ENCODE measurements around the gene LCP1.

The LCP1 gene

DNA sequence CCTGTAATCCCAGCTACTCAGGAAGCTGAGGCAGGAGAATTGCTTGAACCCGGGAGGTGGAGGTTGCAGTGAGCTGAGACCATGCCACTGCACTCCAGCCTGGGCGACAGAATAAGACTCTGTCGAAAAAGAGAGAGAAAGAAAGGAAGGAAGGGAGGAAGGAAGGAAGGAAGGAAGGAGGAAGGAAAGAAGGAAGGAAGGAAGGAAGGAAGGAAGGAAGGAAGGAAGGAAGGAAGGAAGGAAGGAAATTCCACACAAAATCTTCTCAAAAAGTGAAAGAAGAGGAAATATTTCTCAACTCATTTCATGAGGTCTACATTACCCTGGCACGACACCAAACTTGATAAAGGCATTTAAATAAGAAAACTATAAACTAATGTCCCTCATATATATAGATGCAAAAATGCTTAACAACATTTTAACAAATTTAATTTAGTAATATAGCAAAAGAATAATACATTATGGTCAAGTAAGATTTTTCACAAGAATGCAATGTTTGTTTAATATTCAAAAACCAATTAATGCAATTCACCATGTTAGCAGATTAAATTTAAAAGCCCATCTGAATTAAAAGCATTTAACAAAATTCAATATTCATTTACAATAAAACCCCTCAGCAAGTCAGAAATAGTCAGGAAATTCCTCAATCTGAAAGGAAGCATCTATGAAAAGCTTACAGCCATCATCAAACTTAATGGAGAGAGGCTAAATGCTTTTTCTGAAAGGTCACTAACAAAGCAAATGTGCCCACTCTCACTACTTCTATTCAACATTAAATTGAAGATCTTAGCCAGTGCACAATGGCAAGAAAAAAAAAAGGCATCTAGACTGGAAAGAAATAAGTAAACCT lies 65.1 kb downstream of the LCP1 start:
- TF ChIP-seq, protein P1, sequence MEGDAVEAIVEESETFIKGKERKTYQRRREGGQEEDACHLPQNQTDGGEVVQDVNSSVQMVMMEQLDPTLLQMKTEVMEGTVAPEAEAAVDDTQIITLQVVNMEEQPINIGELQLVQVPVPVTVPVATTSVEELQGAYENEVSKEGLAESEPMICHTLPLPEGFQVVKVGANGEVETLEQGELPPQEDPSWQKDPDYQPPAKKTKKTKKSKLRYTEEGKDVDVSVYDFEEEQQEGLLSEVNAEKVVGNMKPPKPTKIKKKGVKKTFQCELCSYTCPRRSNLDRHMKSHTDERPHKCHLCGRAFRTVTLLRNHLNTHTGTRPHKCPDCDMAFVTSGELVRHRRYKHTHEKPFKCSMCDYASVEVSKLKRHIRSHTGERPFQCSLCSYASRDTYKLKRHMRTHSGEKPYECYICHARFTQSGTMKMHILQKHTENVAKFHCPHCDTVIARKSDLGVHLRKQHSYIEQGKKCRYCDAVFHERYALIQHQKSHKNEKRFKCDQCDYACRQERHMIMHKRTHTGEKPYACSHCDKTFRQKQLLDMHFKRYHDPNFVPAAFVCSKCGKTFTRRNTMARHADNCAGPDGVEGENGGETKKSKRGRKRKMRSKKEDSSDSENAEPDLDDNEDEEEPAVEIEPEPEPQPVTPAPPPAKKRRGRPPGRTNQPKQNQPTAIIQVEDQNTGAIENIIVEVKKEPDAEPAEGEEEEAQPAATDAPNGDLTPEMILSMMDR (IDR thresholded peaks at IDR 0.05; ENCODE audit: poor library complexity, severe bottlenecking), result no peak
- H3K27ac ChIP-seq (ENCODE audit: poor library complexity, severe bottlenecking), result no peak overlapping the region

DNA sequence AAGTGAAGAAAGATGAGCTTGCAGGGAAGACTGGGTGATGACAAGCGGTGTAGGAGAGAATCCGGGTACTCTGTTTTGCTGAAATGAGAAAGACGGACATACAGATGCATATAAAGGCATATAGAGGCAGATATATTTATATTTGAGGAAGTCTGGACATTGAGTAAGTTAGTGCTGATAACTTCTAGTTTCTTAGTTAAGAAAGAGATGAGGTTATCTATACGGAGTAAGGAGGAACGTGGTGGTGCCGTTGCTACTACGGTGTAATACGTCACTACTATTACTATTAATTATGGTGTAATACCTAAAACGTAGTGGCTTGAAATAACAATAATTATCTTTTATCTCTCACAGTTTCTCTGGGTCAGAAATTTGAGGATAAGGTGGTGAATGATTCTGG lies 67.4 kb downstream of the LCP1 start:
- Histone ChIP-seq H3K9me3 (ENCODE audit: severe bottlenecking) (no peaks in the 10 kb centered on the region), H3K36me3 (ENCODE audit: low read depth) (no peaks in the 10 kb centered on the region), H3K4me3 (ENCODE audit: severe bottlenecking) (no peak overlapping the region), H3K4me1 (ENCODE audit: insufficient read depth, poor library complexity, severe bottlenecking) (peaks cover 7% of the 10 kb centered on the region), H3K27ac (ENCODE audit: poor library complexity, severe bottlenecking) (no peak overlapping the region), H3K27me3 (ENCODE audit: insufficient read depth, poor library complexity, severe bottlenecking) (no peaks in the 10 kb centered on the region)
- no peak for ATAC-seq (ENCODE audit: low read depth)
- TF ChIP-seq, protein P1 (IDR thresholded peaks at IDR 0.05; ENCODE audit: poor library complexity, severe bottlenecking), result no peak
- no peak for DNase-seq (ENCODE audit: low spot score)

More for the DNA sequence above, 65.1 kb downstream of the LCP1 start:
- Histone ChIP-seq H3K36me3 (ENCODE audit: low read depth) (no peaks in the 10 kb centered on the region), H3K27me3 (ENCODE audit: insufficient read depth, poor library complexity, severe bottlenecking) (no peaks in the 10 kb centered on the region), H3K4me1 (ENCODE audit: insufficient read depth, poor library complexity, severe bottlenecking) (peaks cover 16% of the 10 kb centered on the region), H3K4me3 (ENCODE audit: severe bottlenecking) (no peak overlapping the region), H3K9me3 (ENCODE audit: severe bottlenecking) (no peaks in the 10 kb centered on the region)
- ATAC-seq (ENCODE audit: low read depth) (no peak), DNase-seq (ENCODE audit: low spot score) (no peak)

DNA sequence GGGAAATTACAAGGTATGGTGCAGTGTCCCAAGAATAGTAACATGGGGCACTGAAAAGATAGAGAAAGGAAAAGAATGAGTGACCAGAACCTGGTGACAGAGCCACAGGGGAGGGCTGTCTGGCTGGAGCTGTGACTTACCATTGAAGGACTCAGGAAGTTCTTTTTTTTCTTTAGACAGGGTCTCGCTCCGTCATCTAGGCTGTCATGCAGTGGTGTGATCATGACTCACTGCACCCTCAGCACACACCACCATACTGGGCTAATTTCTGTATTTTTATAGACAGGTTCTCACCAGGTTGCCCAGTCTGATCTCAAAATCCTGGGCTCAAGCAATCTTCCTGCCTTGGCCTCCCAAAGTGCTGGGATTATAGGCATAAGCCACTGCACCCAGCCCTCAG lies 68.4 kb downstream of the LCP1 start:
- Histone ChIP-seq H3K27ac (ENCODE audit: poor library complexity, severe bottlenecking) (peak overlapping the region; percentile 13), H3K4me3 (ENCODE audit: severe bottlenecking) (no peak overlapping the region), H3K4me1 (ENCODE audit: insufficient read depth, poor library complexity, severe bottlenecking) (peaks cover 7% of the 10 kb centered on the region), H3K9me3 (ENCODE audit: severe bottlenecking) (no peaks in the 10 kb centered on the region), H3K36me3 (ENCODE audit: low read depth) (no peaks in the 10 kb centered on the region), H3K27me3 (ENCODE audit: insufficient read depth, poor library complexity, severe bottlenecking) (no peaks in the 10 kb centered on the region)
- ATAC-seq (ENCODE audit: low read depth), result peak; percentile 80
- TF ChIP-seq, protein P1 (IDR thresholded peaks at IDR 0.05; ENCODE audit: poor library complexity, severe bottlenecking), result no peak
- DNase-seq (ENCODE audit: low spot score), result no peak

DNA sequence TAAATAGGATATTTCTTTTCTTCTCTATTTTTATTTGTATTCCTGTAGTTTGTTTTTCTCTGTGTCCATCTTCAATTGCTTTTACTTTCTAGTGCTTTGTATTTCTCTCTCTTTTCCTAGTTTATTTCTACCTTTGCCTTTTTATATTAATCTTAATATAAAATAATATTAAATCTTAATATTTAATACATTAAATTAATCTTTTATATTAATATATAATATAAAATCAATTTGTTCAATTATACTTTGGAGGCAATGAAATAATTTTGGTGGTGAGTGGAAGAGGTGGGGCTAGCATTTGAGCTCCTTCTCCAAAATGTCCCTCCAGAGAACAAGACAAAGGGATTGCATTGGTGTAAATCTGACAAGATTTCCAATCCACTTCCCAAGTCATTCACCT lies 70.8 kb downstream of the LCP1 start:
- no peak overlapping the region for H3K27ac ChIP-seq (ENCODE audit: poor library complexity, severe bottlenecking)
- peaks cover 16% of the 10 kb centered on the region for H3K4me1 ChIP-seq (ENCODE audit: insufficient read depth, poor library complexity, severe bottlenecking)
- ATAC-seq (ENCODE audit: low read depth) (no peak), DNase-seq (ENCODE audit: low spot score) (no peak)
- no peak overlapping the region for H3K4me3 ChIP-seq (ENCODE audit: severe bottlenecking)
- no peaks in the 10 kb centered on the region for H3K9me3 ChIP-seq (ENCODE audit: severe bottlenecking)
- H3K36me3 ChIP-seq (ENCODE audit: low read depth), result no peaks in the 10 kb centered on the region
- TF ChIP-seq, protein P1 (IDR thresholded peaks at IDR 0.05; ENCODE audit: poor library complexity, severe bottlenecking), result no peak
- no peaks in the 10 kb centered on the region for H3K27me3 ChIP-seq (ENCODE audit: insufficient read depth, poor library complexity, severe bottlenecking)

DNA sequence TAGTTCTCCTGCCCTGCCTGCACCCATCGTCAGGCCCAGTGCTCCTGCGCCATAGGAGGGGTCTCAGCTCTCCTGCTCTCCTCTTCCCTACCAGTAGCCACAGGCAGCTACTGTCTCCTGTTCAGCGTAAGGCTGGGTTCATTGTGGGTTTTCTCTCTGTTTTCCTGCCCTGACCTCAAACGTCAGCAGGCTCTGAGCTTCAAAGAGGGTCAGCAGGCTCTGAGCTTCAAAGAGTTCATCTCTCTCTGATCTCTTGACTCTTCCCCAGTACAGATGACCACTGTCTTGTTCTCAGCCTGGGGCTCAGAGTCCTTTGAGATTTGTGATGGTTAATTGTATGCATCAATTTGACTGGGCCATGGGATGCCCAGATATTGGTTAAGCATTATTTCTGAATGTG lies 72.5 kb downstream of the LCP1 start:
- Histone ChIP-seq H3K27me3 (ENCODE audit: insufficient read depth, poor library complexity, severe bottlenecking) (no peaks in the 10 kb centered on the region), H3K36me3 (ENCODE audit: low read depth) (no peaks in the 10 kb centered on the region), H3K27ac (ENCODE audit: poor library complexity, severe bottlenecking) (no peak overlapping the region), H3K9me3 (ENCODE audit: severe bottlenecking) (no peaks in the 10 kb centered on the region), H3K4me3 (ENCODE audit: severe bottlenecking) (no peak overlapping the region), H3K4me1 (ENCODE audit: insufficient read depth, poor library complexity, severe bottlenecking) (peaks cover 16% of the 10 kb centered on the region)
- DNase-seq (ENCODE audit: low spot score) (no peak), ATAC-seq (ENCODE audit: low read depth) (no peak)
- TF ChIP-seq, protein P1 (IDR thresholded peaks at IDR 0.05; ENCODE audit: poor library complexity, severe bottlenecking), result no peak
